B cell (primary cell): ENCODE results near the gene NMNAT3.

Source experiments
- EZH2 ChIP-seq: IDR thresholded peaks from 2 replicates; pipeline ENCODE4 v1.6.1; 2012; ENCODE audit warnings: borderline replicate concordance, low read depth, mild to moderate bottlenecking, moderate library complexity, low read length; ENCODE audit not compliant: insufficient read depth, poor library complexity, severe bottlenecking
- TF ChIP-seq, protein P1 (sequence below): fragments of 200-600 bp; IDR thresholded peaks from one replicate; pipeline ENCODE4 v1.8.0; 2022; ENCODE audit warnings: antibody characterized with exemption, mild to moderate bottlenecking

DNA sequence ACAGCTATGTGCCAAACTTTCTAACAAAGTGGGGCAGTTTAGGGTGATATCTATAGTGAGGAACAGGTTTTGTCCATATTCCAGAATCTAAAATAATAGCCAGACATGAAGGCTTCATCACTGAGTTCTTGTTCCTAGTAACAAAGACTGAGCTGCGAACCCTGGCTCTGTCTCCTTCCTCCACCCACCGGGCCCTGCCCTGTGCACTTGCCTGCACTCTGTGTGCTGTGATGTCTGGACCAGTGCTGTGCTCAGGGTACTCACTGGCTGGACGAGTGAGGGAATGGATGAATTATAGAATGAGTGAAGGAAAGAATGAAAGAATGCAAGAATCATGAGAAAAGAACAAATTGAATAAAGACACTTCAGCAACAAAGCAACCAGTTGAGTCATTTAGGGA, 8.9 kb upstream of the NMNAT3 start:
- TF ChIP-seq, protein P1, sequence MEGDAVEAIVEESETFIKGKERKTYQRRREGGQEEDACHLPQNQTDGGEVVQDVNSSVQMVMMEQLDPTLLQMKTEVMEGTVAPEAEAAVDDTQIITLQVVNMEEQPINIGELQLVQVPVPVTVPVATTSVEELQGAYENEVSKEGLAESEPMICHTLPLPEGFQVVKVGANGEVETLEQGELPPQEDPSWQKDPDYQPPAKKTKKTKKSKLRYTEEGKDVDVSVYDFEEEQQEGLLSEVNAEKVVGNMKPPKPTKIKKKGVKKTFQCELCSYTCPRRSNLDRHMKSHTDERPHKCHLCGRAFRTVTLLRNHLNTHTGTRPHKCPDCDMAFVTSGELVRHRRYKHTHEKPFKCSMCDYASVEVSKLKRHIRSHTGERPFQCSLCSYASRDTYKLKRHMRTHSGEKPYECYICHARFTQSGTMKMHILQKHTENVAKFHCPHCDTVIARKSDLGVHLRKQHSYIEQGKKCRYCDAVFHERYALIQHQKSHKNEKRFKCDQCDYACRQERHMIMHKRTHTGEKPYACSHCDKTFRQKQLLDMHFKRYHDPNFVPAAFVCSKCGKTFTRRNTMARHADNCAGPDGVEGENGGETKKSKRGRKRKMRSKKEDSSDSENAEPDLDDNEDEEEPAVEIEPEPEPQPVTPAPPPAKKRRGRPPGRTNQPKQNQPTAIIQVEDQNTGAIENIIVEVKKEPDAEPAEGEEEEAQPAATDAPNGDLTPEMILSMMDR, result no peak
- no peak for TF ChIP-seq EZH2
